WTC11 (cell line): ENCODE data around the gene BFSP1.

ENCODE experiments used
- NR2C2 ChIP-seq: sonication (generic); formaldehyde crosslinking; IDR thresholded peaks from 2 replicates; pipeline ENCODE4 v1.8.0; 2022; ENCODE audit warnings: mild to moderate bottlenecking, missing genetic modification reagents
- RELA ChIP-seq: sonication (generic); formaldehyde crosslinking; IDR thresholded peaks from 2 replicates; pipeline ENCODE4 v1.8.1; 2022; ENCODE audit warnings: missing genetic modification reagents, mild to moderate bottlenecking, borderline replicate concordance
- TEAD1 ChIP-seq: sonication (generic); formaldehyde crosslinking; IDR thresholded peaks from 2 replicates; pipeline ENCODE4 v1.8.0; 2022; ENCODE audit warnings: mild to moderate bottlenecking, missing genetic modification reagents
- ZNF671 ChIP-seq: fragments of 250-450 bp; sonication (Bioruptor Pico); IDR thresholded peaks from 2 replicates; pipeline ENCODE4 v1.8.0; 2021; ENCODE audit warnings: mild to moderate bottlenecking
- TF ChIP-seq, protein P1 (sequence below): fragments of 200-600 bp; IDR thresholded peaks from 2 replicates; pipeline ENCODE4 v1.8.0; 2022; ENCODE audit warnings: antibody characterized with exemption
- TF ChIP-seq, protein P2 (sequence below): fragments of 250-450 bp; sonication (Bioruptor Pico); conservative IDR thresholded peaks from 2 replicates; pipeline ENCODE4 v1.9.0; 2021; ENCODE audit warnings: mild to moderate bottlenecking
- TF ChIP-seq, protein P3 (sequence below): sonication (generic); formaldehyde crosslinking; IDR thresholded peaks from 2 replicates; pipeline ENCODE4 v1.8.1; 2023; ENCODE audit warnings: mild to moderate bottlenecking, missing genetic modification reagents, moderate library complexity

DNA sequence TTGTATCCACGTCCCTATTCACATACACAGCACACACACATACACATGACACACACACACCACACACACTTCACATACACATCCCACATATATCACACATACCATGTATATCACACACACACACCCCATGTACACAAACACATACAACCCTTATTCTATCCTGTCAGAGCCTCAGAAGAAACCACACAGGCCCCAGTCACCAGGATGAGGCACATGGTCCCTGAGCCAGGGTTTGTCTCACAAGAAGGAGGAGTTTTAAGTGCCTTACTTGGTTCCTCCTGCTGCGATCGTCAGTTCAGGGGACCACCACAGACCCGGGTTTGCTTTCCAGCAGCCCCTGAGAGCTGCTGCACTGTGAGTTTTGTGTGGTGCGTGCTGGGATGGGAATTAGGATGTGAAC, 23.6 kb downstream of the BFSP1 start:
- TF ChIP-seq ZNF671 (CRISPR knock-in tag) (no peak), NR2C2 (CRISPR knock-in tag) (no peak), TEAD1 (CRISPR knock-in tag) (no peak), RELA (CRISPR knock-in tag) (no peak)
- TF ChIP-seq, protein P1, sequence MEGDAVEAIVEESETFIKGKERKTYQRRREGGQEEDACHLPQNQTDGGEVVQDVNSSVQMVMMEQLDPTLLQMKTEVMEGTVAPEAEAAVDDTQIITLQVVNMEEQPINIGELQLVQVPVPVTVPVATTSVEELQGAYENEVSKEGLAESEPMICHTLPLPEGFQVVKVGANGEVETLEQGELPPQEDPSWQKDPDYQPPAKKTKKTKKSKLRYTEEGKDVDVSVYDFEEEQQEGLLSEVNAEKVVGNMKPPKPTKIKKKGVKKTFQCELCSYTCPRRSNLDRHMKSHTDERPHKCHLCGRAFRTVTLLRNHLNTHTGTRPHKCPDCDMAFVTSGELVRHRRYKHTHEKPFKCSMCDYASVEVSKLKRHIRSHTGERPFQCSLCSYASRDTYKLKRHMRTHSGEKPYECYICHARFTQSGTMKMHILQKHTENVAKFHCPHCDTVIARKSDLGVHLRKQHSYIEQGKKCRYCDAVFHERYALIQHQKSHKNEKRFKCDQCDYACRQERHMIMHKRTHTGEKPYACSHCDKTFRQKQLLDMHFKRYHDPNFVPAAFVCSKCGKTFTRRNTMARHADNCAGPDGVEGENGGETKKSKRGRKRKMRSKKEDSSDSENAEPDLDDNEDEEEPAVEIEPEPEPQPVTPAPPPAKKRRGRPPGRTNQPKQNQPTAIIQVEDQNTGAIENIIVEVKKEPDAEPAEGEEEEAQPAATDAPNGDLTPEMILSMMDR = no peak
- TF ChIP-seq, protein P2, sequence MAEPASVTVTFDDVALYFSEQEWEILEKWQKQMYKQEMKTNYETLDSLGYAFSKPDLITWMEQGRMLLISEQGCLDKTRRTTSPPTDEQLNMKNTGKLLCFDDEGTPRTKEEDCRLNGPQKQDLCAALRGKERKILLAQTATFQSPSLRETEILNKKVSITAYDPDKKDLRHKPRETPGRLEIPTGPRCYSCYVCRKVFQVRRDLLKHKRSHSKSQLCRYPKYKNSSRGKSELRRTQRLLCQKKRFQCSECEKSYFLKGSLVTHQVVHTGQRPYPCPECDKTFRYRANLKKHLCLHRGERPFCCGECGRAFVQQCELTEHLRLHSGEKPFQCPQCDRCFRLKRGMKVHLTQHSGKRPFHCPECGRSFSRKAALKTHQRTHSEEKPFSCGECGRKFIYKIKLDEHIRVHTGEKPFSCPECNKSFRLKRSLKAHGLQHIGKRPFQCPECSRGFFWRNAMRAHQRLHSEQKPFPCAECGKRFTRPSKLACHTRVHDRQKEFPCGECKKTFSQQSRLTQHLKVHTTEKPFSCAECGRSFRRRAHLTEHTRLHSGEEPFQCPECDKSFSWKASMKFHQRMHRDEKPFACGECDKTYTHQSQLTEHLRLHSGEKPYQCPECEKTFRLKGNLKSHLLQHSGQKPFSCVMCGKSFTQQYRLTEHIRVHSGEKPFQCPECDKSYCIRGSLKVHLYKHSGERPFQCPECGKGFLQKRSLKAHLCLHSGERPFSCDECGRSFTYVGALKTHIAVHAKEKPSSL (CRISPR knock-in tag) = no peak
- TF ChIP-seq, protein P3, sequence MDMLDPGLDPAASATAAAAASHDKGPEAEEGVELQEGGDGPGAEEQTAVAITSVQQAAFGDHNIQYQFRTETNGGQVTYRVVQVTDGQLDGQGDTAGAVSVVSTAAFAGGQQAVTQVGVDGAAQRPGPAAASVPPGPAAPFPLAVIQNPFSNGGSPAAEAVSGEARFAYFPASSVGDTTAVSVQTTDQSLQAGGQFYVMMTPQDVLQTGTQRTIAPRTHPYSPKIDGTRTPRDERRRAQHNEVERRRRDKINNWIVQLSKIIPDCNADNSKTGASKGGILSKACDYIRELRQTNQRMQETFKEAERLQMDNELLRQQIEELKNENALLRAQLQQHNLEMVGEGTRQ (CRISPR knock-in tag) = no peak
